ENCODE data around the gene PFDN1. TPM values are rescaled to one million over a fixed set of nuclear protein-coding genes. Genes with fewer than 3 reads are reported as not detected.

PFDN1 gene
- 90.5 to 145 TPM (median 92.8 TPM) in 5 replicates for total RNA-seq (2022; extraction: Qiagen RNA extraction)

GRCh38 chr5:140302786-140303639, at the start of gene PFDN1:
TSS of gene PFDN1 (minus strand) at chr5:140303101. CDS start at chr5:140303073, 28 bp downstream.

GRCh38 chr5:140346348-140347221, 43.7 kb upstream of the PFDN1 start, which contains the start of gene HBEGF:
TSS of gene HBEGF (minus strand) at chr5:140346603. CDS start at chr5:140346328, 275 bp downstream.

Other genes starting within 250 kb of the PFDN1 start
- gene PURA, start 189.0 kb downstream of the PFDN1 start, total RNA-seq (2022; extraction: Qiagen RNA extraction): 4.9 to 6.3 TPM (median 5.7 TPM) in 5 replicates
- 0.80 to 1.1 TPM (median 0.91 TPM) in 5 replicates for gene IGIP, start 177.2 kb downstream of the PFDN1 start, total RNA-seq (2022; extraction: Qiagen RNA extraction)
- 152 to 224 TPM (median 170 TPM) in 5 replicates for gene CYSTM1, start 127.9 kb downstream of the PFDN1 start, total RNA-seq (2022; extraction: Qiagen RNA extraction)
- gene HBEGF, start 43.5 kb upstream of the PFDN1 start, total RNA-seq (2022; extraction: Qiagen RNA extraction): 5.8 to 8.9 TPM (median 6.3 TPM) in 5 replicates
- 0.05 TPM in 1 of 5 replicates, not detected in the others for gene SLC4A9, start 57.1 kb upstream of the PFDN1 start, total RNA-seq (2022; extraction: Qiagen RNA extraction)
- gene ANKHD1, start 98.7 kb upstream of the PFDN1 start, total RNA-seq (2022; extraction: Qiagen RNA extraction): 43.6 to 55.0 TPM (median 52.7 TPM) in 5 replicates
- 0.44 to 2.1 TPM (median 1.7 TPM) in 5 replicates for gene EIF4EBP3, start 244.6 kb upstream of the PFDN1 start, total RNA-seq (2022; extraction: Qiagen RNA extraction)

Data from A549 treated with CORT108297 at 1 μM for 4 hours (cell line).